ENCODE measurements around the gene IL1RAPL2. TPM values are rescaled to one million over a fixed set of nuclear protein-coding genes. Genes with fewer than 3 reads are reported as not detected.

Gene IL1RAPL2
- total RNA-seq, 1 donor from 2014 or later: not detected

DNA sequence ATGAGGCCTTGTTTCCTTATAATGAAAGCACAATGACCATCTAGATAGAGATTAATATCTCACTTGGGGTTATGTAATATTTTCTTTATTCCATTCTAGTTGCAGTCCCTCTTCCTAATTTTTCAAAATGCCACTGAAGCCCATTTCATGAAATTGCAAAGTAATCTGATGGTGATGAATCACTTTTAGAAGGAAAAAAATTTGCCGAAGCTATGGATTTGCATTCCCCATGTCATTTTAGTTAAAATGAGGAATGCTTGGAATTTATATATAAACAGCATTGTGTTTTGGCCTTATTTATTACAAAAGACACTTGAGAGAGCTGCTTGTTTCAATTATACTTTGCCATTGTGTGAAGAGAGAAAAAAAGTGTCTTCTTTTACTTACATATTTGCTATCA is 896.2 kb downstream of the IL1RAPL2 start:
- no peaks in the 10 kb centered on the region for H3K36me3 Mint-ChIP-seq (ENCODE audit: low read depth)

DNA sequence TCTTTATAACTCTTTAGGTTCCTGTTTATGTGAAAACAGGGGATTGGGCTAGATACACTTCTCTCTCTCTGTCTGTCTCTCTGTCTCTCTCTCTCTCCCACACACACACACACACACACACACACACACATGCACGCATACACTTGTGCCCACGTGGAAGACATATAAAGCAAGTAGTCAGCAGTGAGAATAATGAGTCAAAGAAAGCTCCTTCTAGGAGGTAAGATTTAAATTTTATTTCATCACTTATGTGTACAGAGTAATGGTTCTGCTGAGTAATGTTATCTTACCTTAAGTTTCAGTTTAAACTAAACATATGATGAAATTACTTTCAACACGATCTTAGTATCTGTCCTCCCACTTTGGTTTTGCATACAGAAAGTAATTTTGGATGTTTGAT is 897.5 kb downstream of the IL1RAPL2 start:
- no peak overlapping the region for H3K4me3 Mint-ChIP-seq
- DNase-seq (no peak), ATAC-seq (ENCODE audit: low read depth) (no peak)
- TF ChIP-seq, protein P1, sequence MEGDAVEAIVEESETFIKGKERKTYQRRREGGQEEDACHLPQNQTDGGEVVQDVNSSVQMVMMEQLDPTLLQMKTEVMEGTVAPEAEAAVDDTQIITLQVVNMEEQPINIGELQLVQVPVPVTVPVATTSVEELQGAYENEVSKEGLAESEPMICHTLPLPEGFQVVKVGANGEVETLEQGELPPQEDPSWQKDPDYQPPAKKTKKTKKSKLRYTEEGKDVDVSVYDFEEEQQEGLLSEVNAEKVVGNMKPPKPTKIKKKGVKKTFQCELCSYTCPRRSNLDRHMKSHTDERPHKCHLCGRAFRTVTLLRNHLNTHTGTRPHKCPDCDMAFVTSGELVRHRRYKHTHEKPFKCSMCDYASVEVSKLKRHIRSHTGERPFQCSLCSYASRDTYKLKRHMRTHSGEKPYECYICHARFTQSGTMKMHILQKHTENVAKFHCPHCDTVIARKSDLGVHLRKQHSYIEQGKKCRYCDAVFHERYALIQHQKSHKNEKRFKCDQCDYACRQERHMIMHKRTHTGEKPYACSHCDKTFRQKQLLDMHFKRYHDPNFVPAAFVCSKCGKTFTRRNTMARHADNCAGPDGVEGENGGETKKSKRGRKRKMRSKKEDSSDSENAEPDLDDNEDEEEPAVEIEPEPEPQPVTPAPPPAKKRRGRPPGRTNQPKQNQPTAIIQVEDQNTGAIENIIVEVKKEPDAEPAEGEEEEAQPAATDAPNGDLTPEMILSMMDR (IDR thresholded peaks at IDR 0.05): no peak
- no peaks in the 10 kb centered on the region for H3K27me3 Mint-ChIP-seq
- ChIA-PET POLR2A (no interaction called here), CTCF (no interaction called here)
- no peaks in the 10 kb centered on the region for H3K4me1 Mint-ChIP-seq
- intact Hi-C loops (cut with micrococcal nuclease): no loop called here
- no peaks in the 10 kb centered on the region for H3K36me3 Mint-ChIP-seq (ENCODE audit: low read depth)
- H3K9me3 Mint-ChIP-seq: peaks cover 2% of the 10 kb centered on the region
- H3K27ac Mint-ChIP-seq: no peak overlapping the region

More for the DNA sequence above, 896.2 kb downstream of the IL1RAPL2 start:
- Mint-ChIP-seq H3K27me3 (no peaks in the 10 kb centered on the region), H3K27ac (no peak overlapping the region), H3K4me3 (no peak overlapping the region), H3K4me1 (no peaks in the 10 kb centered on the region), H3K9me3 (peaks cover 2% of the 10 kb centered on the region)
- ChIA-PET POLR2A (no interaction called here), CTCF (no interaction called here)
- TF ChIP-seq, protein P1 (IDR thresholded peaks at IDR 0.05): no peak
- intact Hi-C loops (cut with micrococcal nuclease): no loop called here
- no peak for ATAC-seq (ENCODE audit: low read depth)
- no peak for DNase-seq

DNA sequence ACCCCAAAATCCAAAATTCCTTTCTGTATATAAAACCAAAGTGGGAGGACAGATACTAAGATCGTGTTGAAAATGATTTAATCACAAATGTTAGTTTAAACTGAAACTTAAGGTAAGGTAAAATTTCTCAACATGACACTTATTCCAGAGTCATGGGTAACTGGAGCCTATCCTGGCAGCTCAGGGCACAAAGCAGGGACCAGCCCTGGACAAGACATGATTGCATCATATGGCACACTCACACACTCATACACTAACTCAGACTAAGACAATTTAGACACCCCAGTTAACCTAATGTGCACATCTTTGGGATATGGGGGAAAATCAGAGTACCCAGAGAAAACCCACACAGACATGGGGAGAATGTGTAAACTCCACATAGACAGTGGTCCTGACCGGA is 898.6 kb downstream of the IL1RAPL2 start:
- ChIA-PET CTCF (no interaction called here), POLR2A (no interaction called here)
- intact Hi-C loops (cut with micrococcal nuclease): no loop called here
- Mint-ChIP-seq H3K4me3 (no peak overlapping the region), H3K36me3 (ENCODE audit: low read depth) (no peaks in the 10 kb centered on the region), H3K27ac (no peak overlapping the region), H3K4me1 (no peaks in the 10 kb centered on the region), H3K27me3 (no peaks in the 10 kb centered on the region), H3K9me3 (peaks cover 2% of the 10 kb centered on the region)
- no peak for ATAC-seq (ENCODE audit: low read depth)
- DNase-seq: no peak
- TF ChIP-seq, protein P1 (IDR thresholded peaks at IDR 0.05): no peak

DNA sequence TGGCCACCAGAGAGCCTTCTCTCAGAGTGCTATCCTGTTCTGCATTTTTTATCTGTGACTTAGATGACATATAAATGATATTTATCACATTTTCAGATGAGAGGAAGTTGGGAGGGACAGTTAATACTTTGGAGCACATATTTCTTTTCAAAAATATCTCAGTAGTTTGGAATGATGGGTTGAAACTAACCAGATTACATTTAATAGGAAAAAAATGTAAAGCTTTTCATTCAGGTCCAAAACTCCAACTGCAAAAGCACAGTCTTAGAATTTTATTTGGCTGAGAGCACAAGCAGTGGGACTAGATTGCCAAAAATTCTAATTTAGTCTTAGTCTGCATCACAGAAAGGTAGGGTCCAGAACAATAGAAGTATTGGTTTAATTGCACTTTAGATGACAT is 902.7 kb downstream of the IL1RAPL2 start:
- intact Hi-C loops (cut with micrococcal nuclease): no loop called here
- no peaks in the 10 kb centered on the region for H3K9me3 Mint-ChIP-seq

DNA sequence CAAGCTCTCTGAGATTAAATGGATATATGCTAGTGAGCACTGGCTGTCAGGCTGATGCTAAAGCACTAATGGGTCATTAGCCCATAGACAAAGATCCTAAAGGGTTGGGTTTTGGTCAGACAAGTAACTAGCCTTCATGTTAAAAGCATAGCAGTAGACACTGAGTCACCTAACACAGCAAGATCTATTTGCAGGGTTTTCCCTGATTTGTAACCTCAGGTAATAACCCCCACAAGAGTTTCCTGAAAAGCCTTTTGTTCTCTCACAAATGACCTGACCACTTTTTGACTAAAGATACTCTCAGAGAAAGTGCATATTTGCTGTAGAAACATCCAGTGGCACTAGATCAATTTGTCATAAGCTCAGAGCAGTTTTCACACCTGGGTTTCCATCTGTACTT is 905.6 kb downstream of the IL1RAPL2 start:
- H3K27me3 Mint-ChIP-seq: no peaks in the 10 kb centered on the region
- H3K27ac Mint-ChIP-seq: no peak overlapping the region
- H3K4me3 Mint-ChIP-seq: no peak overlapping the region
- TF ChIP-seq, protein P1 (IDR thresholded peaks at IDR 0.05): no peak
- H3K9me3 Mint-ChIP-seq: no peaks in the 10 kb centered on the region
- intact Hi-C loops (cut with micrococcal nuclease): no loop called here
- CTCF ChIA-PET: no interaction called here
- ATAC-seq (ENCODE audit: low read depth) (no peak), DNase-seq (no peak)
- H3K36me3 Mint-ChIP-seq (ENCODE audit: low read depth): no peaks in the 10 kb centered on the region
- no peaks in the 10 kb centered on the region for H3K4me1 Mint-ChIP-seq
- POLR2A ChIA-PET: no interaction called here

More for the DNA sequence above, 902.7 kb downstream of the IL1RAPL2 start:
- Mint-ChIP-seq H3K27me3 (no peaks in the 10 kb centered on the region), H3K27ac (no peak overlapping the region), H3K4me1 (no peaks in the 10 kb centered on the region), H3K4me3 (no peak overlapping the region), H3K36me3 (ENCODE audit: low read depth) (no peaks in the 10 kb centered on the region)
- DNase-seq (no peak), ATAC-seq (ENCODE audit: low read depth) (no peak)
- CTCF ChIA-PET: no interaction called here
- POLR2A ChIA-PET: no interaction called here
- TF ChIP-seq, protein P1 (IDR thresholded peaks at IDR 0.05): no peak

All from activated B cell treated with CpG ODN at 0.5 μM for 24 hours (primary cell).